SHP77 treated with DMSO at 0.1 percent for 48 hours (cell line): ENCODE results near the gene GNS.
"Not testable (repeated sequence)": the region's sequence is repeated elsewhere in the genome, so short reads cannot be mapped to it uniquely, and the experiment has no call there.

Experiments used
- DNase-seq: peaks from one replicate; lab custom pipeline; 2025; lab: John Stamatoyannopoulos, UW

GNS gene

GRCh38 chr12:64759035-64759894, at the start of gene GNS:
Gene GNS (minus strand): TSS chr12:64759406. CDS start chr12:64759276, 130 bp downstream.
- DNase-seq = peak; percentile 57

- DNase-seq = no peak
These were observed 48.9 kb upstream of the GNS start for GRCh38 chr12:64808110-64808509.

GRCh38 chr12:64806593-64807460, 47.6 kb upstream of the GNS start:
- DNase-seq = no peak

- no peak for DNase-seq
These were observed 47.0 kb upstream of the GNS start for GRCh38 chr12:64806173-64806572.

- DNase-seq = not testable (repeated sequence)
These were observed 43.1 kb upstream of the GNS start for GRCh38 chr12:64802180-64802775.

- DNase-seq = no peak
These were observed 42.2 kb upstream of the GNS start for GRCh38 chr12:64801381-64801780.

GRCh38 chr12:64800640-64801039, 41.4 kb upstream of the GNS start:
- no peak for DNase-seq

- no peak for DNase-seq
These were observed 39.0 kb upstream of the GNS start for GRCh38 chr12:64798165-64798564.

- no peak for DNase-seq
These were observed 38.0 kb upstream of the GNS start for GRCh38 chr12:64797156-64797555.

- DNase-seq = peak; percentile 74
These were observed 37.1 kb upstream of the GNS start for GRCh38 chr12:64796205-64796845.

- DNase-seq = no peak
These were observed 35.1 kb upstream of the GNS start for GRCh38 chr12:64794305-64794704.

- no peak for DNase-seq
These were observed 34.4 kb upstream of the GNS start for GRCh38 chr12:64793610-64794009.

- DNase-seq = no peak
These were observed 32.9 kb upstream of the GNS start for GRCh38 chr12:64792128-64792527.

GRCh38 chr12:64791036-64791435, 31.8 kb upstream of the GNS start:
- no peak for DNase-seq

GRCh38 chr12:64790166-64790565, 31.0 kb upstream of the GNS start:
- DNase-seq = no peak

GRCh38 chr12:64785838-64786237, 26.6 kb upstream of the GNS start:
- DNase-seq = no peak

- DNase-seq = no peak
These were observed 23.1 kb upstream of the GNS start for GRCh38 chr12:64782191-64782876.

GRCh38 chr12:64781280-64782190, 22.3 kb upstream of the GNS start:
- no peak for DNase-seq

- no peak for DNase-seq
These were observed 21.5 kb upstream of the GNS start for GRCh38 chr12:64780531-64781279.

- DNase-seq = no peak
These were observed 20.9 kb upstream of the GNS start for GRCh38 chr12:64780132-64780530.
